GM12892 (cell line): ENCODE measurements around the gene CERS6.

Experiments used
- POLR2A ChIP-seq: IDR thresholded peaks from 2 replicates; pipeline ENCODE4 v1.6.1; 2011; ENCODE audit warnings: low read depth, low read length, control low read depth
- POLR2AphosphoS5 ChIP-seq: IDR thresholded peaks from 2 replicates; pipeline ENCODE4 v1.6.1; 2011; ENCODE audit warnings: low read depth, low read length, control low read depth

GRCh38 chr2:168717790-168718502 is 261.9 kb downstream of the CERS6 start:
- no peak for TF ChIP-seq POLR2A
- no peak for TF ChIP-seq POLR2AphosphoS5
